ENCODE data around the gene GRPEL1.

The GRPEL1 gene

GRCh38 chr4:7021355-7021754 lies 46.5 kb downstream of the GRPEL1 start:
- no peak for DNase-seq

DNA sequence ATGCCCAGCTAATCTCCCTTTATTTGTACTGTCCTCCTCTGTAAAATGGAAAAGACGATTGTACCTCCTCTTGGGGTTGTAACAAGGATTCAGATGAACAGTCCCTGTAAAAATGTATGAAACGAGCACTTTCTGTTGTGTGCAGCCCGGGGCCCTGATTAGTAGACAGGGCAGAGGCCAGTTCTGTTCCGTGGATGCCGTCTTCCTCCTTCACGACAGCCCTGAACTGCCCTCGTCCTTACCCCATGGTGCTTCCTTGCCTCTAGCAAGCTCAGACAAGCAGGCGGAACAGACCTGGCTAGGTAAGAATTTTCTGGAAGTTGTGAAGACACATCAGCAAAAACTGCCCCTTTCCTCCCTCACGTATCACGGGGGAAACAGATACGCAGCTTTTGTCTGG lies 47.0 kb downstream of the GRPEL1 start:
- no peak for DNase-seq

DNA sequence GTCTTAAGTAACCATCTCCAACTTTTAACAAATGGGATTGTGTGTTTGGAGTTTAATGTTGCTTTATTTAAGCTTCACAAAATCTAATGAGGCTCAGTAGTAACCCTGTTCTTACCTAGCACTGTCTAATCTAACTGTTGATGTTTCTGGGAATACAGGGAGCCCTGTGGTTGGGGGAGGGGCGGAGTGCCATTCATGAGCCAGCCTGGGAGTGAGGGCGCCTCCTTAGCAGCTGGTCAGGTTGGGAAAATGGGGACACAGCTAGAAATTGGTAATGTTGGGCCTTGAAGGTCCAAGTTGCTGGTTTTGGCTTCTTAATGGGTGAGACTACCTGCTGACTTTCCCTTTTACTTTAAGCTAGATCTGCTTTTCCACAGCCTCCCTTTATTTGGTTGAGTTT lies 47.6 kb downstream of the GRPEL1 start:
- no peak for DNase-seq

GRCh38 chr4:7019367-7019766 lies 48.5 kb downstream of the GRPEL1 start:
- no peak for DNase-seq

DNA sequence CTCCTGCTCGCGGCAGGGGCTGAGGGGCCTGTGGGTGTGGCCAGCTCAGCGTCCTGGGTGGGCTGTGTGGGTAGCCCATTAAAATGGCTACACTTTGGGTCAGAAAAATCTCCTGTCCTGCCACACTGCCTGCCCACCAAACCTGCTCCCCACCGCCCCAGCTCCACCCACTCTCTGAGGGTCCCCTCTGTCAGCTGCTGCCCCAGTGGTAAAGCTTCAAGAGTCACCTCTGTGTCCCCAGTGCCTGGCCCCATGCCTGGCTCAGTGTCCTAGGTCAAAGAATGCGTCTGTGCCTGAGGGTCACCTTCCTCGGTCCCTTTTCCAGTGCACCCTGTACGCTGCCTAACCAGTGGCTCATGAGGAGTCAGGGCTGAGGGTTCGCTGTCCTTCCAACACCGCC lies 49.6 kb downstream of the GRPEL1 start:
- DNase-seq, result no peak

GRCh38 chr4:7017446-7018048 lies 50.3 kb downstream of the GRPEL1 start:
- no peak for DNase-seq

DNA sequence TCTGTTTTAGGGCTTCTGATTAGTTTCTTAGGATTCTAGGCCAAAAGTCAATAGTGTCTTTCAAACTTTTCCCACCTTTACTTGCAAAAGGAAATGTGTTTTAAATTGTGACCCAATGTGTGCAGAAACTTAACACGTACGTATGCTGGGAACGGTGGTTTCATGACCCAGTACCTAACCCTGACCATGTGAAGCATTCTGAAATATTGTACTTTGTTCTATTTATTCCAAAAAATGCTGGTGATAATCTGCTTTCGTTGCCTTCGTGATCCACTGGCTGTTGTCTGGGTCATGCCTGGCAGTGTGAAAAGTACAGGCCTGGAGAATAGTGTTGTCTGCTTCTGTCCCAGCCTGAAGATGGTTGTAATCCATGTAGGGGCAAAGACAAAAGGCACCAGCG lies 51.4 kb downstream of the GRPEL1 start:
- no peak for DNase-seq

DNA sequence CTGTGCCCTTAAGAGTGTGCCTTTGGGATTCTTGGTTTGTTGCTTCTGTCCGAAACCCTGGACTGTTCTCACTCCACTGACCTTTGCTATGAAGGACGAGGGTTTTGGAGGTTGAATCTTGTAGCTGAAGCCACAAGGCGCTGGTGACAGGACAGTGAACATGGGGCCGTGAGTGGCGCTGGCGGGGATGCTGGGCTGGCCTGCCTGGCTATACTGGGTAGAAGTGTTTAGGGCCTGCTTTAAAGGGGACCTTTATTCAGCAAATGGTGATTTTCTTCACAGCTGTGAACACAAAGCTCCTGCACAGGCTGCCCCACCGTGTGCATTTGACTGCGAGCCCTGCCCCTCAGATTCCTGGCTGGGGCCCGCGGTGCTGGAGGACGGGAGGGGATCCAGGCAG lies 51.8 kb downstream of the GRPEL1 start:
- DNase-seq, result no peak

DNA sequence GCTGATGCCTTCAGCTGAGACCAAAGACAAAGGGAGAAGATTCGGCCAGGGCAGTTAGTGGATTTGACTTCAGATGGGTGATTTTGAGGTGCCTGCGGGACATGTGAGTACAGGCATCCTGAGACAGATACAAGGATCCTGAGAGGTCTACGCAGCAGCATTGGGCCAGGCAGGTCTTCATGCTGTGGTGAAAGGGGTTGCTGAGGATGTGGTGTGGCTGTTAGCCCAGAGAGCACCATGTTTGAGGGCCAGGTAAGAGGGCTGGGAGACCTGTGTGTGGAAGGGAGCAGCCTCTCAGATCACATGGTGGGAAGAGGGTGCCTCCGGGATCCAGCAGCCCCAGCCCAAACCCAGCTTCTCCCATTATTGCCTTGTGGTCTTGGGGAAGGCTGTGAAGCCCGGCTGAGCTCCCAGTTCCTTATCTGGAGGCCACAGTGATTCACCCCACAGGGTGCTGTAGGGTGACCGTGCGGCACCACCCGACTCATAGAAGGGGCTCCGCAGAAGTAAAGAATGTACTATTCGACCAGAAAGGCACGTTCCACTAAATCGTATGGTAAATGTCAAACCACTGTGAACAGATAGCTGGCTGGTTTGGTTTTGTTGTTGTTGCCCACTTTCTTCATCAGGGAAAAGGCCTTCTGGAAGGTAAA lies 52.4 kb downstream of the GRPEL1 start:
- no peak for DNase-seq

GRCh38 chr4:7014815-7015214 lies 53.0 kb downstream of the GRPEL1 start:
- no peak for DNase-seq

DNA sequence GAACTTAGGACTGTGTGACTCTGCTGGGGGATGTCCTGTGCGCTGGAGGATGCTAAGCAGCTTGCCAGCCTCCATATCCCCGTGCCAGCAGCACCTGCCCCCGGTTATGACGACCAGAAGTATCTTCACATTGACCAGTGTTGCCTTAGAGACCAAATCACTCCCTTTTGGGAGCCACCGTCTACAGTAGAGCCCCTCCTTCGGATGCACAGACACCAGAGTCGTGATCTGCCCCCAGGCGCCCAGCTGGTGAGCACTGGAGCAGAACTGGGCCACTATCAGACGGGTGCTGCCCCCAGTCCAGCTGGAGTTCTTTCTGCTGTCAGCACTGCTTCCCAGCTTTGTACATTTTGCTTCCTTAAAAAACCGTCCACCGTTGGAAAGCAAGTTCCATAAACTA lies 54.7 kb downstream of the GRPEL1 start:
- no peak for DNase-seq

- DNase-seq, result no peak
Observed at GRCh38 chr4:7009564-7009963, 58.3 kb downstream of the GRPEL1 start.

Data from CD4-positive, alpha-beta T cell treated with Interleukin-15 for 1 hour (primary cell).